ENCODE measurements around the gene AFP.

AFP gene

DNA sequence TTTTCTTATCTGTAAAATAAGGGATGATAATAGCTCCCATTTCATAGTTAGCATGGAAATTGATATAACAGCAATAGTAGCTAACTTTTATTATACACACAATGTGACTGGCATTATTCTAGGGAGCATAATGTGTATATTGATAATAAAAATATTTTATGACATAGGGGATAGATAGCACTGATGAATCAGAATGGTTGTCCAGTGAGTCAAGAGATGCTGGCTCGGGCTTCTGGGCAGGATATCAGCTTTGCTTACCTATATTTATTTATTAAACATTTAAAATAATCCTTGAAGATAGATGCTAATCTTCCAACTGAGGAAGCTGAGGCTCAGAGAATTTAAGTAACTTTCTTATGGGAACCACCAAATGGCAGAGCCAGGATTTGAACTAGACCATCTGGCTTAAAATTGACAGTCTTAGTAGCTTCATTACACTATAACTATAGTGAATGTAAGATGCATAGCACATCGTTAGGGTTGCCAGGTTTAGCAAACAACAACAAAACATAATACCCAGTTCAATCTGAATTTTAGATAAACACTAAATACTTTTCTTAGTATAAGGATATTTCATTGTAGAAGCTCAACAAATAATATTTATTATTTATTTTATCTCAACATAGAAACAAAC, 2.7 kb downstream of the AFP start:
- no peak for DNase-seq (ENCODE audit: low read depth)

- DNase-seq (ENCODE audit: low read depth): no peak
Observed at GRCh38 chr4:73439445-73439844, 3.4 kb downstream of the AFP start.

DNA sequence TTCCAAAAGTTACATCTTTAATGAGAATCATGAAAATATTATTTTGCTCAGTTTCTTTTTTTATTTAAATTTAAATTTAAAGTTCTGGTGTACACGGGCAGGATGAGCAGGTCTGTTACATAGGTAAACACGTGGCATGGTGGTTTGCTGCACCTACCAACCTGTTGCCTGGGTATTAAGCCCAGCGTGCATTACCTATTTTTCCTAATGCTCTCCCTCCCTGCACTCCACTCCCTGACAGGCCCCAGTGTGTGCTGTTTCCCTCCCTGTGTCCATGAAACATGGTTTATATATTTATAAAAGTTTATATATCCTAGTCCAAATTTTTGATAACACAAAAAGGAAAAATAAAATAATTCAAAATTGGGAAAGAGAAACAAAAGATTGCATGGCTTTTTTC, 4.0 kb downstream of the AFP start:
- no peak for DNase-seq (ENCODE audit: low read depth)

DNA sequence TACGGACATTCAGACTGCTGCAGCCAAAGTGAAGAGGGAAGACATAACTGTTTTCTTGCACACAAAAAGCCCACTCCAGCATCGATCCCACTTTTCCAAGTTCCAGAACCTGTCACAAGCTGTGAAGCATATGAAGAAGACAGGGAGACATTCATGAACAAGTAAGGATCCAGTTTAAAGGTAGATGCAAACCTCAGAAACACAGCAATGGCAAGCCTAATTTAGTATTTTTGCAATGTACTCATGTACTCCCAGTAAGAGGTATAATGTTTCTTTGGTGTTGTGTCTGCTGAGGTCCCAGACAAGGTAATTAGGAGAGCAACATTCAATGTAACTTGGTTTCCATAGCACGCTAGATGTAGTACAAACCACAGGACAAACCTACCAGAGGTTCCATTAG, 4.6 kb downstream of the AFP start:
- no peak for DNase-seq (ENCODE audit: low read depth)

DNA sequence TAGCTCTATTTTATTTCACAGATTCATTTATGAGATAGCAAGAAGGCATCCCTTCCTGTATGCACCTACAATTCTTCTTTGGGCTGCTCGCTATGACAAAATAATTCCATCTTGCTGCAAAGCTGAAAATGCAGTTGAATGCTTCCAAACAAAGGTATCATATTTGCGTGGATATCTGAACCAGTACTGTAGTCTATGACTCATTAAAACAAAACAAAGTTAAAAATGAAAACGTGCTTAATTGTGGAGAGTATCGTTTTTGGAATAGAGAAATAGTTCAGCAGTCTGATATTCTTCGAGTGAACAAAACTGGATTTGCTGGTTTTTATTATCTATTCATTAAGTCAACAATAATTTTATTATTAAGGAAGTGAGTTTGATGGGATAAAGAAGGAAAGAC, 6.3 kb downstream of the AFP start:
- no peak for DNase-seq (ENCODE audit: low read depth)

DNA sequence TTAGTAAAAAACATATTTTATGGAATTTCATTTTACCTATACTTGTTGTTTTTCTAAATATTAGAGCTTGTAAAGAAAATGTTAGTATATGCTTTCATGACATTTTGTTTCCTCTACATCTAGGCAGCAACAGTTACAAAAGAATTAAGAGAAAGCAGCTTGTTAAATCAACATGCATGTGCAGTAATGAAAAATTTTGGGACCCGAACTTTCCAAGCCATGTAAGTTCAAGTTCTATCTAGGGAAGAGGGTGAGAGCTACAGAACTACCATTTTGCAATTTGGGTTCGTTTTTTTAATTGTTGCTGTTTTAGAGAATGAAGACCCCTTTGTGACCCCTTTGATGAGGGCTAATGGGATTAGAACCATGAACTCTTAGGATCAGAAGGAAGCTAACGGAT, 7.2 kb downstream of the AFP start:
- DNase-seq (ENCODE audit: low read depth): no peak

- no peak for DNase-seq (ENCODE audit: low read depth)
Observed at GRCh38 chr4:73445383-73446335, 9.6 kb downstream of the AFP start.

GRCh38 chr4:73446336-73446938, 10.4 kb downstream of the AFP start:
- DNase-seq (ENCODE audit: low read depth): no peak

GRCh38 chr4:73447671-73448070, 11.7 kb downstream of the AFP start:
- no peak for DNase-seq (ENCODE audit: low read depth)

GRCh38 chr4:73448448-73449203, 12.6 kb downstream of the AFP start:
- DNase-seq (ENCODE audit: low read depth): no peak

GRCh38 chr4:73450398-73451004, 14.5 kb downstream of the AFP start:
- peak; percentile 75 for DNase-seq (ENCODE audit: low read depth)

DNA sequence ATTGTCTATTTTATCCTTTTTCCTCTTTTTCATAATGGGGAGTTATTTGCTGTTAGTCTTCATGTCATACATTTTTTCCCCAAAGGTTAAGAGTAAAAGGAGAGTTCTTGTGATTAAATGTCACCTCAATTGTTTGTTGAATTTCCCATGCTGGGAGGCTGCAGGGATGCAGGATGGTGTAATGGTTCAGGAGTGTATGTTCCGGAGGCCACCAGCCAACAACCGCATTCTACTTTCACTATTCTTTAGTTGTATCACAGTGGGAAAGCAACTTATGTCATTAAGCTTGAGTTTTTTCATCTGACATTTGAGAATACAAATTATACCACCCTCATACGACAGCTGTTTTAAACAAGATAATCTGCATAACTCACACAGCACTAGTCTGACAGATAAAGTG, 15.4 kb downstream of the AFP start:
- no peak for DNase-seq (ENCODE audit: low read depth)

DNA sequence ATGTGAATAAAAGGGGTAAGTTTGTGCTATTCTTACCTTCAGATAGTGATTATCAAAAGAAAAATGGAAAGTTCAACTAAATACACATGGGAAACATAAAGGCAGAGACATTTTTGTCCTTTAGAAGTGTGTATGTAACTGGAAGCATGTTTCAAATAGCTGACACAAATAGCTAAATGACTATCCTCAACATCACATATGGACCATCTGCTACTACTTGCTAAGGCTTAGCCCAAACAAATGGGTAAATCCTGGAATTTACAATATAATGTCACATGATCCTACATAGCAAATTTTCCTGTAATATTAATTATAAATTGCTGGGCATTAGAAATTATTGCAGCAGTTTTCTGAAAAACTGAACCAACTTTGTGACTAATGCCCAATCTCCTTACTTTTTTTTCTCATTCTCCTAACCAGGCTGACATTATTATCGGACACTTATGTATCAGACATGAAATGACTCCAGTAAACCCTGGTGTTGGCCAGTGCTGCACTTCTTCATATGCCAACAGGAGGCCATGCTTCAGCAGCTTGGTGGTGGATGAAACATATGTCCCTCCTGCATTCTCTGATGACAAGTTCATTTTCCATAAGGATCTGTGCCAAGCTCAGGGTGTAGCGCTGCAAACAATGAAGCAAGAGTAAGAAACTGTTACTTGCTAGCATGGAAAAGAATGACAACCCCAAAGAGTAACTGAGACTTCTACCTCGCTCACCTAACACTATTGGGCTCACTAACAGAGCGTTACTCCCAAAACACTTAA, 16.1 kb downstream of the AFP start:
- DNase-seq (ENCODE audit: low read depth): no peak

DNA sequence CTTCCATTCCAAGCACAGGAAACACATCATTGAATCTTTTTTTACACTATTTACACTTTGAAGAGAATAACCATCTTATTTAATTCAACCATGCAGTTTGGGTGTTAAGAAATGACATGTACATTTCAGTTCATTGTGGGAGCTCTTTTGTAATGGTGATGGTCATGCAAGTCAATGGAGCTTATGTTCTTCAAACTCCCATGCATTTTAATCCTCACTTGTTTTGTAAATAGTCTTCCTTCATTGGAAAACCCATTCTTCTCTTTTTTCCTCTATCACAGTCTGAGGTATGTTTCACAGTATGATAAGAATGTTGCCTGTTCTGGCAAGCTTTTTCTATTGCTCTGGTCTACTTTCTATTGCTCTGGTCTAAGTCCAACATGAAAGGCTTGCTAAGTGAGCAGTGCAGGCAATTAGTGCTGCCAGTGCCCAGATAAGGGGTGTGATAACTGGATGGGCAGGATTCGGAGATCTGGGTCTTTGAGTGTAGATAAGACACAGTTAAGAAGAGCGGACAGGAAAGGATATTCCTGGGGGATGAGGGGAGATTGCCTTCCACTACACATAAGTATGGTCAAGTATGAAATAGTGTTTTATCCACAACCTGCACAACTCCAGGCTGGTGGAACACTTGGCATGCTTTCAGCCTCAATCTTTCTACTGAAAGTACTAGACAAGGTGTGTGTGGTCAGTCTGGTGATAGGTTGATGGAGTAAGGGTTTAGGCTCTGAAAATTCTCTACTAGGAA, 17.1 kb downstream of the AFP start:
- DNase-seq (ENCODE audit: low read depth): no peak

DNA sequence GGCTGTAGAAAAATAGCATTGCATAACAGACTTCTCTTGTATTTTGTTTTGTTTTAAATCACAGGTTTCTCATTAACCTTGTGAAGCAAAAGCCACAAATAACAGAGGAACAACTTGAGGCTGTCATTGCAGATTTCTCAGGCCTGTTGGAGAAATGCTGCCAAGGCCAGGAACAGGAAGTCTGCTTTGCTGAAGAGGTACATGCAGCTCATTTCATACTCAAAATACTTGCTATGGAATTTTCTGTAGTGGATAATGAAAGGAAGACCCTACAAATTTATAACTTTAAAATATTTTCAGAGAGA, 17.6 kb downstream of the AFP start:
- DNase-seq (ENCODE audit: low read depth): no peak

DNA sequence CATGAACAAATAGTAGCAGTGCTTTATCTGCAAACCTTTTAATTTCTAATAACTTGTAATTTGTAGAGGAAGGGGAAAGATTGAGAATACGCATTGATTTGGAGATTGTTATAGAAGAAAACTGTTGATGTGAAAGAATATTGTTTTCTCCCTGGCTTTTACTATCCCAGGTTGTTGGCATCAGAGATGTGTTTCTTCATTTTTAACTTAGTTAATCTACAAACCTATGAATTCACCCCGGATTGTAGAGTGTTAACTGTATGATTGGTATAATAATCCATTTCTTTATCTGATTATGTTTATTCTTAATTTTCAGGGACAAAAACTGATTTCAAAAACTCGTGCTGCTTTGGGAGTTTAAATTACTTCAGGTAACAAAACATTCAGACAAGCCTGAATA, 18.9 kb downstream of the AFP start:
- DNase-seq (ENCODE audit: low read depth): no peak

GRCh38 chr4:73456177-73457022, 20.4 kb downstream of the AFP start:
- DNase-seq (ENCODE audit: low read depth): no peak

DNA sequence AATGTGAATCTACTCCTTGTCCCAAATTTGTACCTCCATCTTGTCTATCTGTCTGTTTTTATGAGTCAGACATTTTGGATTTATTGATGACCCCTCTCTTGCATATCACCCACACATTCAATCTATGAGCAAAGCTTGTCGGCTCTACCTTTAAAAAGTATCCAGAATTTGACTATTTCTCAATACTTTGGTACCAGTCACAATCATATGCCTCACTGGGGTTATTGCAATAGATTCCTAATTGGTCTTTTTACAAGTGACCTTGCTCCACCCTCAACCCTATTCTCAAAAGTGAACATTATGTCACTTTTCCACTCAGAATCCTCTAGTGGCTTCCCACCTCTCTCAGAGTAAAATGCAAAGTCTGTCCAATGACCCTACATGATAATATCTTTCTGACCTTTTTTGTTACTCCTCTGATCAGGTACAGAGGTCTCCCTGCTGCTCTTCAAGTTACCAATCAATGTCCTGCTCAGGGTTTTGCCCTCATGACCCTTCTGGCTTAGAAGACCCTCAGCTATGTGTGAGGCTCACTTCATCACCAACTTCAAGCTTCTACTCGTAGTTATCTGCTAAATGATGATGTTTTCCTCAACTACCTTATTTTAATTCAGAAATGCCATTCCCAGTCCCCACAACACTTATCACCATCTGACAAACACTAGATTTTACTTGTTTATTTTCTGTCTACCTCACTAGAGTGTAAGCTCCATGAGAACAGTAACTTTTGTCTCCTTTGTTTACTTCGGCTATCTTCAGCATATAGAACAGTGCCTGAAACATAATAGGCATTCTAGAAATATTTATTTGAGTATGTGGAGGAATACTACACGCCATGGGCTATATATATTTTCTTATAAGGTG, 22.4 kb downstream of the AFP start:
- no peak for DNase-seq (ENCODE audit: low read depth)

GRCh38 chr4:73459048-73459421, 23.0 kb downstream of the AFP start:
- no peak for DNase-seq (ENCODE audit: low read depth)

All from GM04504 (cell line).